ENCODE data around the gene MAP3K8. TPM values are rescaled to one million over a fixed set of nuclear protein-coding genes. Genes with fewer than 3 reads are reported as not detected.

MAP3K8 gene
- total RNA-seq, 1 donor from 2014 or later: 160 TPM

GRCh38 chr10:30442019-30442606 is 8.1 kb downstream of the MAP3K8 start:
- Mint-ChIP-seq H3K27me3 (no peaks in the 10 kb centered on the region), H3K4me1 (peaks cover 85% of the 10 kb centered on the region), H3K9me3 (no peaks in the 10 kb centered on the region), H3K4me3 (no peak overlapping the region), H3K36me3 (ENCODE audit: low read depth) (peaks cover 92% of the 10 kb centered on the region), H3K27ac (no peak overlapping the region)
- ChIA-PET CTCF (interaction anchor here (0.9 kb wide), 1 partner anchor 89 kb away, joined by 3 read pairs; no protein-coding TSS in a partner anchor), POLR2A (interaction anchor here (1.1 to 1.6 kb wide), 3 partner anchors 8 to 51 kb away, joined by 3 to 5 read pairs (median 4); partner anchors contain the start of gene MAP3K8)
- intact Hi-C loops (cut with micrococcal nuclease): no loop called here
- ATAC-seq (ENCODE audit: low read depth) (no peak), DNase-seq (no peak)
- TF ChIP-seq CTCF (IDR thresholded peaks at IDR 0.05): no peak

GRCh38 chr10:30443049-30443448 is 9.1 kb downstream of the MAP3K8 start:
- ATAC-seq (ENCODE audit: low read depth) (no peak), DNase-seq (no peak)
- CTCF ChIA-PET: no interaction called here
- no peak overlapping the region for H3K4me3 Mint-ChIP-seq
- peaks cover 92% of the 10 kb centered on the region for H3K36me3 Mint-ChIP-seq (ENCODE audit: low read depth)
- peaks cover 85% of the 10 kb centered on the region for H3K4me1 Mint-ChIP-seq
- TF ChIP-seq CTCF (IDR thresholded peaks at IDR 0.05): no peak
- intact Hi-C loops (cut with micrococcal nuclease): no loop called here
- POLR2A ChIA-PET: interaction anchor here (1.4 to 3.6 kb wide), 3 partner anchors 9 to 28 kb away, joined by 4 to 16 read pairs (median 5); partner anchors contain the start of gene MAP3K8
- no peaks in the 10 kb centered on the region for H3K27me3 Mint-ChIP-seq
- H3K27ac Mint-ChIP-seq: no peak overlapping the region
- no peaks in the 10 kb centered on the region for H3K9me3 Mint-ChIP-seq

GRCh38 chr10:30445711-30446110 is 11.7 kb downstream of the MAP3K8 start:
- Mint-ChIP-seq H3K9me3 (no peaks in the 10 kb centered on the region), H3K4me1 (peaks cover 71% of the 10 kb centered on the region), H3K36me3 (ENCODE audit: low read depth) (peaks cover 89% of the 10 kb centered on the region), H3K27ac (peak overlapping the region; percentile 41), H3K27me3 (no peaks in the 10 kb centered on the region), H3K4me3 (no peak overlapping the region)
- DNase-seq (no peak), ATAC-seq (ENCODE audit: low read depth) (no peak)
- TF ChIP-seq CTCF (IDR thresholded peaks at IDR 0.05): no peak
- CTCF ChIA-PET: interaction anchor here (1.4 to 2.6 kb wide), 3 partner anchors 32 to 145 kb away, joined by 3 to 13 read pairs (median 6); no protein-coding TSS in a partner anchor
- POLR2A ChIA-PET: interaction anchor here (1.9 to 3.6 kb wide), 4 partner anchors 8 to 88 kb away, joined by 7 to 22 read pairs (median 12); partner anchors contain the start of gene MAP3K8
- intact Hi-C loops (cut with micrococcal nuclease): loop anchor here (1.0 to 2.0 kb wide), 2 partner anchors 8 to 43 kb away; no protein-coding TSS in a partner anchor

- peak overlapping the region; percentile 59 for H3K27ac Mint-ChIP-seq
- H3K9me3 Mint-ChIP-seq: no peaks in the 10 kb centered on the region
- no peak for DNase-seq
- peaks cover 59% of the 10 kb centered on the region for H3K4me1 Mint-ChIP-seq
- peak; percentile 34 for ATAC-seq (ENCODE audit: low read depth)
- H3K4me3 Mint-ChIP-seq: peak overlapping the region; percentile 24
- H3K27me3 Mint-ChIP-seq: no peaks in the 10 kb centered on the region
- POLR2A ChIA-PET: interaction anchor here (0.9 to 3.3 kb wide), 5 partner anchors 10 to 82 kb away, joined by 3 to 22 read pairs (median 7); partner anchors contain the start of gene MAP3K8
- intact Hi-C loops (cut with micrococcal nuclease): no loop called here
- CTCF ChIA-PET: interaction anchor here (1.0 to 2.2 kb wide), 5 partner anchors 9 to 144 kb away, joined by 3 to 6 read pairs (median 4); no protein-coding TSS in a partner anchor
- H3K36me3 Mint-ChIP-seq (ENCODE audit: low read depth): peaks cover 88% of the 10 kb centered on the region
- TF ChIP-seq CTCF (IDR thresholded peaks at IDR 0.05): no peak
These were observed 13.3 kb downstream of the MAP3K8 start for GRCh38 chr10:30447125-30447799.

GRCh38 chr10:30448092-30448491 is 14.1 kb downstream of the MAP3K8 start:
- ATAC-seq (ENCODE audit: low read depth) (no peak), DNase-seq (no peak)
- intact Hi-C loops (cut with micrococcal nuclease): no loop called here
- no peak for TF ChIP-seq CTCF (IDR thresholded peaks at IDR 0.05)
- ChIA-PET CTCF (interaction anchor here (1.4 kb wide), 2 partner anchors 10 to 11 kb away, joined by 3 to 4 read pairs; no protein-coding TSS in a partner anchor), POLR2A (interaction anchor here (0.7 to 3.3 kb wide), 5 partner anchors 10 to 166 kb away, joined by 3 to 22 read pairs (median 7); partner anchors contain the start of gene MAP3K8)
- no peak overlapping the region for H3K27ac Mint-ChIP-seq
- H3K4me3 Mint-ChIP-seq: no peak overlapping the region
- H3K4me1 Mint-ChIP-seq: peaks cover 51% of the 10 kb centered on the region
- H3K27me3 Mint-ChIP-seq: no peaks in the 10 kb centered on the region
- peaks cover 84% of the 10 kb centered on the region for H3K36me3 Mint-ChIP-seq (ENCODE audit: low read depth)
- H3K9me3 Mint-ChIP-seq: no peaks in the 10 kb centered on the region

All from activated B cell treated with CpG ODN at 0.5 μM for 24 hours (primary cell).